Small intestine (tissue), 7 donors: Measurements from ENCODE around the gene PRR14. TPM values are rescaled to one million over a fixed set of nuclear protein-coding genes. Genes with fewer than 3 reads are reported as not detected.

Experiments used
- DNase-seq, 2 donors: peaks; one replicate each; pipeline versions ENCODE4 v3.0.0 to v3.0.0-alpha.2; 2013
- FAIRE-seq: peaks from 2 replicates; lab custom pipeline; 2012; peaks lifted over from hg19 to GRCh38; lab: Jason Lieb, UNC
- H3K27ac ChIP-seq, 3 donors: one replicate each; pipeline ENCODE4 v1.5.1; 2013; ENCODE audit warnings: low read length in 2 of 3, mild to moderate bottlenecking in 2 of 3, control low read depth in 1 of 3, inconsistent platforms in 1 of 3, low read depth in 1 of 3, moderate library complexity in 1 of 3
- H3K27me3 ChIP-seq, 3 donors: one replicate each; pipeline ENCODE4 v1.6.1; 2013; ENCODE audit warnings: low read length in 3 of 3, inconsistent platforms in 1 of 3; ENCODE audit not compliant: control insufficient read depth in 3 of 3, insufficient read depth in 3 of 3
- H3K36me3 ChIP-seq, 3 donors: one replicate each; pipeline ENCODE4 v1.6.1; 2013; ENCODE audit warnings: low read length in 3 of 3, inconsistent platforms in 1 of 3, low read depth in 1 of 3, mild to moderate bottlenecking in 1 of 3, moderate library complexity in 1 of 3; ENCODE audit not compliant: control insufficient read depth in 3 of 3, insufficient read depth in 2 of 3
- H3K4me1 ChIP-seq, 3 donors: one replicate each; pipeline ENCODE4 v1.6.1; 2013; ENCODE audit warnings: low read length in 2 of 3, inconsistent platforms in 1 of 3, low read depth in 1 of 3, mild to moderate bottlenecking in 1 of 3, moderate library complexity in 1 of 3; ENCODE audit not compliant: control insufficient read depth in 3 of 3, insufficient read depth in 2 of 3
- H3K4me3 ChIP-seq, 3 donors: one replicate each; pipeline ENCODE4 v1.5.1; 2013; ENCODE audit warnings: low read length in 3 of 3, control low read depth in 1 of 3, inconsistent platforms in 1 of 3, low read depth in 1 of 3, mild to moderate bottlenecking in 1 of 3, moderate library complexity in 1 of 3
- H3K9me3 ChIP-seq, 2 donors: one replicate each; pipeline ENCODE4 v1.6.1; 2013; ENCODE audit warnings: low read depth in 1 of 2, low read length in 1 of 2; ENCODE audit not compliant: control insufficient read depth in 2 of 2, insufficient read depth in 1 of 2
- WGBS, 3 donors: extraction: QIAGEN DNeasy Blood & Tissue Kit; methylation state at CpG; one replicate each; pipeline ENCODE4 v1.1.7; 2013; 5-methylcytosine and 5-hydroxymethylcytosine counted together
- polyA plus RNA-seq, 4 donors: library from polyadenylated mRNA; stranded (reverse) in 3 of 4; unstranded in 1 of 4; fragments of 200-250 nt in 3 of 4; fragments of 120-200 nt in 1 of 4; gene quantifications; one replicate each; pipeline versions ENCODE4 v1.2.1 to v1.2.3, GENCODE V29; 2013
- donor health status: healthy with polysubstance abuse.
- donor health status: control.
- donor health status: control.
- donor health status: Bipolar disorder and iron deficiency.
- donor health status: healthy.

The PRR14 gene
- polyA plus RNA-seq, 4 donors = 32.1 to 131 (median 82.5) TPM

- 93 to 95% (median 95%) methylated on average over 18 of the region's 18 CpGs for WGBS, 3 donors
- no peaks in the 10 kb centered on the region for H3K27me3 ChIP-seq
- no peak overlapping the region for H3K4me3 ChIP-seq
- H3K27ac ChIP-seq = no peak overlapping the region
- peaks cover 16 to 52% (median 31%) of the 10 kb centered on the region in 3 donors for H3K36me3 ChIP-seq
- FAIRE-seq (no peak), DNase-seq (no peak)
- H3K9me3 ChIP-seq = no peaks in the 10 kb centered on the region
- H3K4me1 ChIP-seq = peaks cover 0 to 17% (median 7%) of the 10 kb centered on the region in 3 donors
Observed at GRCh38 chr16:30652718-30653117, 2.0 kb downstream of the PRR14 start.

DNA sequence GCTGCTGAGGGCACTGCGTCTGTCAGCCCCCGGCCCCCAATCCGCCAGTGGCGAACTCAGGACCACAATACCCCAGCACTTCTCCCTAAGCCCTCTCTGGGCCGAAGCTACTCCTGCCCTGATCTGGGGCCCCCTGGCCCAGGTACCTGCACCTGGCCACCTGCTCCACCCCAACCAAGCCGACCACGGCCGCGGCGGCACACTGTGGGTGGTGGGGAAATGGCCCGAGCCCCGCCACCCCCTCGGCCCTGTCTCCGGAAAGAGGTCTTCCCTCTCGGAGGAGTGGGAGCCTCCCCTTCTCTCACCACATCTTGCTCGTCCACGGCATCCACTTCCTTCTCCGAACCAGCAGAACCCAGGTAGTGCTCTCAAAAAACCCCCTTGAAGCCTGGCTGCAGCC lies 4.1 kb downstream of the PRR14 start:
- H3K27me3 ChIP-seq = no peaks in the 10 kb centered on the region
- peaks cover 16 to 53% (median 31%) of the 10 kb centered on the region in 3 donors for H3K36me3 ChIP-seq
- no peak overlapping the region for H3K4me3 ChIP-seq
- H3K4me1 ChIP-seq = peaks cover 0 to 14% (median 7%) of the 10 kb centered on the region in 3 donors
- FAIRE-seq (no peak), DNase-seq (no peak)
- no peak overlapping the region for H3K27ac ChIP-seq
- H3K9me3 ChIP-seq = no peaks in the 10 kb centered on the region
- WGBS, 3 donors = 90 to 93% (median 93%) methylated on average over 18 of the region's 18 CpGs

GRCh38 chr16:30655815-30656347 lies 5.1 kb downstream of the PRR14 start:
- FAIRE-seq (no peak), DNase-seq (no peak)
- Histone ChIP-seq H3K36me3 (peaks cover 16 to 64% (median 31%) of the 10 kb centered on the region in 3 donors), H3K27ac (no peak overlapping the region), H3K4me1 (peaks cover 0 to 20% (median 7%) of the 10 kb centered on the region in 3 donors), H3K9me3 (no peaks in the 10 kb centered on the region), H3K27me3 (no peaks in the 10 kb centered on the region), H3K4me3 (no peak overlapping the region)
- WGBS, 3 donors = 90 to 94% (median 94%) methylated on average over 12 of the region's 12 CpGs

DNA sequence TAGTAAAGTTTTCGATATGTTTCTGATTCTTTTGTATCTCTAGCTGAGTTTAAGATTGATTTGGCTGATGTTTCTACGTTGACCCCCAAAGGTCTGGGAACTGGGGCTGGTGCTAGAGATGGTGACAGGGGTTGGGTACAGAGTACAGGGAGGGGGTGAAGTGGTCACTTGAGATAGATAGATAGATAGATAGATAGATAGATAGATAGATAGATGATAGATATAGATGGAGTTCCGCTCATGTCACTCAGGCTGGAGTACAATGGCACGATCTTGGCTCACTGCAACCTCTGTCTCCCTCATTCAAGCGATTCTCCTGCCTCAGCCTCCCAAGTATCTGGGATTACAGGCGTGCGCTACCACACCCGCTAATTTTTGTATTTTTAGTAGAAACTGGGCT lies 5.6 kb downstream of the PRR14 start:
- Histone ChIP-seq H3K27me3 (no peaks in the 10 kb centered on the region), H3K27ac (peak overlapping the region in 1 of 3 donors; percentile 29), H3K9me3 (no peaks in the 10 kb centered on the region), H3K36me3 (peaks cover 16 to 69% (median 31%) of the 10 kb centered on the region in 3 donors), H3K4me1 (peaks cover 0 to 24% (median 7%) of the 10 kb centered on the region in 3 donors), H3K4me3 (no peak overlapping the region)
- WGBS, 3 donors = 96 to 97% (median 96%) methylated on average over 8 of the region's 8 CpGs
- DNase-seq = no peak
- FAIRE-seq = no peak

- no peaks in the 10 kb centered on the region for H3K9me3 ChIP-seq
- no peak for DNase-seq
- H3K36me3 ChIP-seq = peaks cover 17 to 75% (median 33%) of the 10 kb centered on the region in 3 donors
- peaks cover 0 to 27% (median 6%) of the 10 kb centered on the region in 3 donors for H3K4me1 ChIP-seq
- no peaks in the 10 kb centered on the region for H3K27me3 ChIP-seq
- H3K4me3 ChIP-seq = peak overlapping the region in 2 of 3 donors; percentile 35 to 55
- FAIRE-seq = no peak
- peak overlapping the region; percentile 72 to 92 (median 90) for H3K27ac ChIP-seq
- 26 to 31% (median 26%) methylated on average over 32 of the region's 32 CpGs for WGBS, 3 donors
Observed at GRCh38 chr16:30656974-30657865, 6.5 kb downstream of the PRR14 start.

DNA sequence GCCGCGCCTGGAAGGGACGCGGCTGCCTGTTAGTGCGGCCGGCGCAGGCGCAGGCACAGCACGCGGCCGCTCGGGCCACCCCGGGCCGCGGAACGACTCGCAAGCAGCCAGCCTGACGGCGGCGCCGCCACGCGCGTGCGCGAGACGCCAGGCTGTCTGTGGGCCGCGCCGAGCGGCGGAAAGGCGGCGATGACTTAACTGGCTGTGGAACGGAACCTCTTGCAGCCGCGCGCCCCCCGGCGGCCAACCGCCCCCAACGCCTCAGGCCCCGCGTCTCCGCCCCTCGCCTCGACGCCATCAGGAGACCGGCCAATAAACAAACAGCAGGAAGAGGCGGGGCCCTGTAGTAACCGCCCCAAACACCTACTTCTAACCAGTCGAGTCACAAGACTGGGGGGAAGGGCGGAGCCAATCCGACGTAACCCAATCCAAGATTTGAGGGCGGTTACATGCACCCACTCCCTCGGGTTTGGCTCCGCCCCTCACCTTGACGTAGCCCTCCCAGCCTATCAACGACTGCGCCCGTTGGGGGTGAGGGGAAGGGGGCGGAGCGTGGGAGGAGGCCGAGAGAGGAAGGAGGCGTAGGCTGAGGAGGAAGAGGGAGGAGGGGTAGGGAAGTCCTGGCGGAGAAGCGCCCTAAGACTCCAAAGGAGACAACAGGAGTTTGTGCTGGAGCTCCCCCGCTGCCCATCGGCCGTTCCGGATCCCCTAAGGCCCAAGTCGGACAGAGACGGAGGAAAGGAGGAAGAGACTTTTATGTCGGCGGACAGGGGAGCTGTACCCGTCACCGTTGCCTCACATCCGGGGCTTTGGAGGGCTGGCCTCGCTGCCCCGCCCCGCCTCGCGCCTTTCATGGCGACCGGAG lies 7.3 kb downstream of the PRR14 start, which contains the start of gene FBRS:
FBRS (plus strand) TSS at position 566 of the 865 bp plus-strand sequence. CDS start 1,088 bp downstream, outside the sequence.
- H3K27me3 ChIP-seq = no peaks in the 10 kb centered on the region
- 0% methylated on average over 72 to 86 of the region's 86 CpGs for WGBS, 3 donors
- peak within 1 kb of the TSS; percentile 79 to 86 (median 86) for H3K4me3 ChIP-seq
- FAIRE-seq = peak; percentile 44
- peaks cover 26 to 77% (median 31%) of the 10 kb centered on the region in 3 donors for H3K36me3 ChIP-seq
- peak within 1 kb of the TSS; percentile 97 to 99 (median 99) for H3K27ac ChIP-seq
- H3K9me3 ChIP-seq = no peaks in the 10 kb centered on the region
- peaks cover 0 to 33% (median 6%) of the 10 kb centered on the region in 3 donors for H3K4me1 ChIP-seq
- DNase-seq = peak; percentile 100

- FAIRE-seq = no peak
- H3K27ac ChIP-seq = peak overlapping the region; percentile 97 to 99 (median 99)
- H3K4me3 ChIP-seq = peak overlapping the region; percentile 79 to 86 (median 86)
- WGBS, 3 donors = 0% methylated on average over 44 to 64 of the region's 64 CpGs
- H3K27me3 ChIP-seq = no peaks in the 10 kb centered on the region
- peak; percentile 91 to 98 for DNase-seq
- H3K4me1 ChIP-seq = peaks cover 0 to 40% (median 6%) of the 10 kb centered on the region in 3 donors
- H3K36me3 ChIP-seq = peaks cover 24 to 77% (median 30%) of the 10 kb centered on the region in 3 donors
- no peaks in the 10 kb centered on the region for H3K9me3 ChIP-seq
Observed at GRCh38 chr16:30658731-30659506, 8.2 kb downstream of the PRR14 start.
